HG02588 (cell line): ENCODE data around the gene GRIN2B.

Experiments
- ATAC-seq: cut with Tn5 transposase; IDR thresholded peaks from one replicate; pipeline ENCODE4 v1.9.1; 2021; ENCODE audit warnings: mild to moderate bottlenecking, moderate library complexity; ENCODE audit not compliant: unreplicated experiment

GRIN2B gene

DNA sequence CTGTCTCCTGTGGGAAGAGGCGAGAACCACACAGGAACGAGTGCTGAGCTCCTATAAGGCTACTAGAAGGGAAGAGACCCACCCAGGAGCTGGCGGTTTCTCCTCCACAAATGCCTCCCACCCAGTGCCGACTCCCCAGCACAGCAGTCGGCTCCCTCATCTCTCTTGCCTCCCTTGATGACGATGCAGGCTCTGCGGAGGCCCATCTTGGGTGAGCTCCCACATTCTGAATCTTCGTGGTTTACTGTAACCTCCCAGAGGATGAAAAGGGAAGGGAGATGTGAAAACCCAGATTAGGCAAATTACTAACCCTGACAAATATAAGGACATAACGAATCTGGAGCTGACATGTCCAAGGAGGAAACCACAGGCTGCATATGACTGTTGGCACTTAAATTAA is 23.8 kb downstream of the GRIN2B start:
- no peak for ATAC-seq

GRCh38 chr12:13956060-13956590 is 25.3 kb downstream of the GRIN2B start:
- ATAC-seq = no peak

- no peak for ATAC-seq
These were observed 29.3 kb downstream of the GRIN2B start for GRCh38 chr12:13952096-13952495.

GRCh38 chr12:13950502-13950901 is 30.9 kb downstream of the GRIN2B start:
- no peak for ATAC-seq

DNA sequence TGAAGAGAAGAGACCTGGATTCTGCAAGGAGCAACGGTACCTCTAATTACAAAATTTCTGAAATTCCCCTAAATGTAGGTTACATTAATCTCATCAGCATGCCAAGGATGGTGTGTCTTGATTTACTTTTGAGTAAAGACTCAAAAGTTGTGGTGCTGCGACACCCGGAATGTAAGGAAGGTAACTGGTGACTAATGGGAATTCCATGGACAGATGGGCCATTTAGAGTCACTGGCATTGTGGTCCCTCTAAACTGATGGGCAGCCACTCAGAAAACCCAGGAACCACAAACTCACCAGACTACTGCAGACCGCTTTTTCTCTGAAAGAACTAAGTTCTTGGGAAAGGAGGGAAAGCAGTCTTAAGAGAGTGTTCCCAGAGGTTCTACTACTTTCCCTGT is 32.8 kb downstream of the GRIN2B start:
- no peak for ATAC-seq

DNA sequence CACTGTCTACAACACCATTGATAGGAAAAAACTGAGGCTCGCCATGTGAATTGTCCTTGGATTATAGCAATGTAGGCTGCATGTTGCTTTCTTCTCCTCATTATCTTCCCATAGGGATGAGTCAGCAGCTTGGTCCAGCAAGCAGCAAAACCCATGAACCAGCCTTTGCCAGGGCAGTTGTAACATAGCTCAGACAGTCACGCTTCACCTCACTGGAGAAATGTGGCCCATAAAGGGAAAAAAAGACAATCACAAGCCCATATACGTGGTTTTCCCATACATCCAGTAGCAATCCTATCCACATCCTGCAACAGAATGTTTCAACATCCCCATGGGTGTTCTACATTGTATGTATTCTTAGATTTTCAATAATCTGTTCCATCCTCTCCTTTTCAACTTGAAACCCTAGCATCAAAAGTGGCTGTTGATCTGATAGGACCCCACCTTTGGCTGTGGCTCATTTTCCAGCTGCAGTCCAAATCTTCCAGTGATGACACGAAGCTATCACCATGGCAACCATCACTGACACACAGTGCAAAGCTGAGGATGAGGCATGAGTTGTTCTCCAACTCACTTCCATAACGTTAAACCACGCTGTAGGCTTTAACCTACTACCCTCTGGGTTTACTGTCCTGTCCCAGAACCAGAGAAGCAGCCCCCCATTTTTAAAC is 34.0 kb downstream of the GRIN2B start:
- no peak for ATAC-seq

- ATAC-seq = no peak
These were observed 35.8 kb downstream of the GRIN2B start for GRCh38 chr12:13945641-13946040.

DNA sequence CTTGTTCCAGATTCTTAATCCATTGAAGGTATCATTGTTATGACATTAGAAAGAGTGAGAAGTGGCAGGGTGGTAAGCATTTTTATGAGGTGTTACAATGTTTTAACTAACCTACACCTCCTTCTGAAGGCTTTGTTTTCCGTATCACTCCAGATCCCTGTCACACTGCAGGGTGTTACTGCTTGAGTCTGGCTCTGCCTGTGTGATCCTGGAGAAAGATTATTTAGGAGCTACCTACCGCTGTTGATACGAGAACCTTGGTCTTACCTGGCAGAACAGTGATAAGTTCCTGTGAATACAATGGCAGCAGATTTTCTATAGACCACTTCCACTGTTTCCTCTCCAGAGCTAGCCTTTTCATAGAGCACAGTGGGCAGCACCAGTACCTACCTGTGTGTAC is 36.2 kb downstream of the GRIN2B start:
- ATAC-seq = no peak

GRCh38 chr12:13942826-13943225 is 38.6 kb downstream of the GRIN2B start:
- no peak for ATAC-seq

GRCh38 chr12:13941258-13942249 is 39.8 kb downstream of the GRIN2B start:
- peak; percentile 75 for ATAC-seq

DNA sequence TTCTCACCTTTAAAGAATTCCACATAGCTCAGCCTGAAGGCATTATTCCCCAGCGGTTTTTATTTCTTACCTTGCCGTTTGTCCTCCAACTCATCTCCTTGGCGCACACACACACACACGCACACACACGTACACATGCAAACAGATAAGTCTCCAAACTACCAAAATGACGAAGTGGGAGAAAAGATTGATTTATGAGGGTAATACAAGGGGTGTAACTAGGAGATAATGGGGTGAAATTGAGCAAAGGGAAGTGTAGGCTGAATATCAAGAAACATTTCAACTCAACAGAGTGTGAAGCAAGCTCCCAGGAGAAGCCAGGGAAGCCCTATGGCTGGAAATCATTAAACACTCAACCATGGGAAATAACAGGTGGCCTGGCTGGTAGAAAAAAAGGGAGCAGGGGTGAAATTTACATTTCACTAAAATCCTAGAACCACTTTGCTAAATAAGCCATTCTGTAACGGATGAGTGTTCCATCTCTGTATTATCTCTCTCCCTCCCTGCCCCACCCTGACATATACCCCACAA is 41.0 kb downstream of the GRIN2B start:
- no peak for ATAC-seq

GRCh38 chr12:13937735-13938134 is 43.7 kb downstream of the GRIN2B start:
- ATAC-seq = no peak

- ATAC-seq = no peak
These were observed 46.2 kb downstream of the GRIN2B start for GRCh38 chr12:13935169-13935568.
